ENCODE results near the gene CIPC. TPM values are rescaled to one million over a fixed set of nuclear protein-coding genes. Genes with fewer than 3 reads are reported as not detected.

CIPC gene
- total and polyA plus RNA-seq, 2 of the 4 experiments (the other 2 are of a cell fraction), result 6.6 to 12.9 TPM

GRCh38 chr14:77074969-77075368, 23.1 kb upstream of the CIPC start:
- Histone ChIP-seq H3K4ac (ENCODE audit: low read depth, low read length) (no peak overlapping the region), H3K18ac (ENCODE audit: low read depth, low read length) (no peak overlapping the region), H4K8ac (ENCODE audit: low read depth in 2 of 2, low read length in 2 of 2) (no peak overlapping the region), H2AK5ac (ENCODE audit: low read depth, low read length) (no peak overlapping the region), H4K91ac (ENCODE audit: insufficient read depth, low read depth, low read length) (no peak overlapping the region), H3K4me1 (ENCODE audit: control insufficient read depth, insufficient read depth, low read length) (peaks cover 1% of the 10 kb centered on the region; the same call in 1 of the 2 replicates), H3K27ac (ENCODE audit: insufficient read depth, low read length) (no peak overlapping the region), H2BK15ac (ENCODE audit: low read depth, low read length) (no peak overlapping the region), H2AK9ac (replicated peaks; ENCODE audit: low read depth, low read length, poor library complexity) (no peak overlapping the region), H2BK20ac (ENCODE audit: low read depth, low read length) (no peak overlapping the region), H3K14ac (replicated peaks; ENCODE audit: low read depth, low read length) (no peak overlapping the region), H2BK120ac (ENCODE audit: low read depth, low read length) (no peak overlapping the region), H3K79me1 (ENCODE audit: low read depth in 1 of 2, low read length in 2 of 2) (no peaks in the 10 kb centered on the region), H2BK5ac (ENCODE audit: low read depth, low read length, poor library complexity, severe bottlenecking) (no peak overlapping the region), H3K9me1 (ENCODE audit: insufficient read depth, low read length) (0 out of 2 replicates have a peak, but pooled peaks cover 4% of the 10 kb centered on the region), H3K9me3 (ENCODE audit: control insufficient read depth, insufficient read depth, low read length) (peaks cover 2% of the 10 kb centered on the region; the same call in 1 of the 2 replicates), H4K5ac (ENCODE audit: low read depth, low read length) (no peak overlapping the region), H2AFZ (replicated peaks; ENCODE audit: low read length, poor library complexity) (no peak overlapping the region), H3K4me3 (ENCODE audit: insufficient read depth, low read depth, low read length) (no peak overlapping the region), H4K20me1 (ENCODE audit: insufficient read depth, low read length) (no peaks in the 10 kb centered on the region), H3K23ac (ENCODE audit: low read depth, low read length) (no peak overlapping the region), H3K36me3 (ENCODE audit: control insufficient read depth, insufficient read depth, low read length) (no peaks in the 10 kb centered on the region), H3K56ac (ENCODE audit: extremely low read depth, insufficient read depth, low read length) (no peak overlapping the region), H3K9ac (ENCODE audit: low read depth, low read length) (no peak overlapping the region), H3K4me2 (ENCODE audit: low read depth, low read length) (no peak overlapping the region), H3K27me3 (ENCODE audit: control insufficient read depth, insufficient read depth, low read length) (no peaks in the 10 kb centered on the region)
- in situ Hi-C loops (cut with MboI; ENCODE audit: low sequenced_read_pairs) (loop anchor here (25.0 kb wide), 1 partner anchor 1088 kb away; the partner anchor contains the start of genes IFT43 and TGFB3), dilution Hi-C loops (cut with HindIII; ENCODE audit: low sequenced_read_pairs, unreplicated experiment) (loop anchor here (25.0 kb wide), 1 partner anchor 188 kb away; no protein-coding TSS in a partner anchor), intact Hi-C loops (cut with micrococcal nuclease) (no loop called here)
- no peak for TF ChIP-seq CTCF (conservative IDR thresholded peaks at IDR 0.05; ENCODE audit: low read depth, low read length)
- TF ChIP-seq POLR2A (IDR thresholded peaks at IDR 0.05; ENCODE audit: low read depth, low read length), result no peak
- no peak for TF ChIP-seq BHLHE40 (IDR thresholded peaks at IDR 0.05; ENCODE audit: low read depth, low read length)
- TF ChIP-seq USF2 (IDR thresholded peaks at IDR 0.05; ENCODE audit: low read depth, low read length), result no peak
- TF ChIP-seq MAZ (IDR thresholded peaks at IDR 0.05; ENCODE audit: borderline replicate concordance, low read depth, low read length), result no peak
- TF ChIP-seq NFE2L2 (IDR thresholded peaks at IDR 0.05; ENCODE audit: low read depth, low read length), result no peak
- TF ChIP-seq RAD21 (IDR thresholded peaks at IDR 0.05; ENCODE audit: low read length), result no peak
- DNase-seq (no peak), ATAC-seq (ENCODE audit: low read depth) (no peak)
- POLR2A ChIA-PET (ENCODE audit: unreplicated experiment), result no interaction called here
- no TSS peak for BruUV-seq (replicated peaks)
- CTCF ChIA-PET, result no interaction called here

Measured in IMR-90 (cell line).